Brain pericyte (primary cell): ENCODE results near the gene MCM5.
"Not testable (repeated sequence)": the region's sequence is repeated elsewhere in the genome, so short reads cannot be mapped to it uniquely, and the experiment has no call there.

Experiments used
- DNase-seq: peaks from one replicate; pipeline ENCODE4 v3.0.0-alpha.2; 2012; ENCODE audit warnings: low read depth, low spot score

Gene MCM5

DNA sequence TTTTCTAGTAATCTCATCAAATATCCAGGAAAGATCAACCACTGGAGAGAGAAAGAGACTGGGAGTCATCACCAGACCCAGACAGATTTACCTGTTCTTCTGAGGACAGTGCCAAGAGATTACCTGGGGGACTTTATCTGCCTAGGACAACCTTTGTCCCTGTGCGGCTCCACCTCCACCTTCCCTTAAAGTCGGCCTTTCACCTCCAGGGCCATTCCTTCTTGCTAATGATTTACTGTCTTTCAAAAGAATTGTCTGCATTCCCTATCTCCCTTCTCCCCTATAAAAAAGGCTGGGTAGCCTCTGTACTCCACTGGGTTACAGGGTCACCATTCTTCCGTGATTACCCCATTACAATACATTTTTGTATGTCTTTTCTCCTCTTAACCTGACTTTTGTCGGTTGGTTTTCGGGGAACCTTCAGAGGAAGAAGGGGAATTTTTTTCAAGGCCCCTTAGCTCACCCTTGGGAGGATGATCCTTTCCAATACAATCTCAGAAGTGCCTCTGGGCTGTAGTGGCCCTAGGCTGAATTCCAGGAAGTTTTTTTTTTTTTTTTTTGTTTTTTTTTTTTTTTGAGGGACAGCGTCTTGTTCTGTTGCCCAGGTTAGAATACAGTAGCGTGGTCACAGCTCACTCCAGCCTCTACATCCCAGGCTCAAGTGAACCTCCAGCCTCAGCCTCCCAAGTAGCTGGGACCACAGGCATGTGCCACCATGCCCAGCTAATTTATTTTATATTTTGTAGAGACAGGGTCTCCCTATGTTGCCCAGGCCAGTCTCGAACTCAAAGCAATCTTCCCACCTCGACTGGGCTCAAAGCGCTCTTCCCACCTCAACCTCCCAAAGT is 20.6 kb upstream of the MCM5 start:
- DNase-seq, result no peak

DNA sequence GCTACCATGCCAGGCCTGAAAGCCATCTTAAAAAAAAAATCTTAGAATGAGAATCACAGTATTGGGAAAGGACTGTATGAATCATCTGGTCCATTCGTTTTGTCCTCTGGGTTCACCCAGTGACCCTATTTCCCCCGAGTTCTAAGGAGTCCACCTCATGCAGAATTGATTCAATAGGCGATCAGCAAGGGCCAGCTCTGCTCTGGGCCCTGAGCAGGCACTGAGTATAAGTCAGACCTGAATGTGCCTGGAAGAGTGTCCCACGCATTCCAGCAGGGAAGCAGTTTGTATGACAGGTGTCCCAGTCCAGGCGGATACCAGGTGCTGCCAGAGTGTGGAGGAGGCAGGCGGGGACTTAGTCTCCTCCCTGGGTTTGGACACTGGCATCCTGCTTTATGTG is 19.9 kb upstream of the MCM5 start:
- no peak for DNase-seq

DNA sequence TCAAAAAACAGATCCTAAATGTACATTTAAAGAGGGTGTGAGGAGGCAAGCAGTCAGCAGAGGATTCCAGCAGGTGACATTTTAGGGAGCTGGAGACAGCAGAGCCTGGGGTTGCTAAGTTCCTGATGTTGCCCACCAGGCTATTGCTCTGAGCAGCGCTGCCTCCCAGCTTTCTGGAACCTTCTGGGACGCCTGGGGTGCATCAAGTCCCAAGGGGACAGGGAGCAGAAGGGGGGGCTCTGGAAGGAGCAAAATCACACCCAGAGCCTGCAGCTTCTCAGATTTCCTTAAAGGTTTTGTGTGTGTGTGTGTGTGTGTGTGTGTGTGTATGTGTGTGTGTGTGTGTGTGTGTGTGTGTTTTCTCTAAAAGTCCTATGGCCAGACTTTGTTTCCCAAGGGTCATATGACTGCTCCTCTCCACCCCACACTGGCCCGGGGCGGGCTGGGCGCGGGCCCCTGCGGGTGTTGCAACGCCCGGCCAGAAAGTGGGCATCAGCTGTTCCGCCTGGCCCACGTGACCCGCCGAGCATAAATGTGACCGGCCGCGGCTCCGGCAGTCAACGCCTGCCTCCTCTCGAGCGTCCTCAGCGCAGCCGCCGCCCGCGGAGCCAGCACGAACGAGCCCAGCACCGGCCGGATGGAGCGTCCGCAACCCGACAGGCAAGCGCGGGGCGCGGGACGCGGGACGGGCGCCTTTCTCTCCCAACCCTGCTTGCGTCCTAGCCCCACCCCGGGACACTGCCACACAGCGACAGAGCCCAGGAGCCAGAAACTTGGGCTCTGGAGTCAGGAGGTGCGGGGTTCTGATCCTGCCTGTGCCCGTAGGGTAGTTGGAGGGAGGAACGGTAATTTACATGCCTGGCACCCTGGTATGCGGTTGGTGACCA is 19.2 kb upstream of the MCM5 start, which contains the start of gene HMOX1:
Gene HMOX1, plus strand, starts transcription at position 560 of the 887 bp plus-strand sequence. Its CDS starts 78 bp downstream, at position 638.
- peak; percentile 68 for DNase-seq

DNA sequence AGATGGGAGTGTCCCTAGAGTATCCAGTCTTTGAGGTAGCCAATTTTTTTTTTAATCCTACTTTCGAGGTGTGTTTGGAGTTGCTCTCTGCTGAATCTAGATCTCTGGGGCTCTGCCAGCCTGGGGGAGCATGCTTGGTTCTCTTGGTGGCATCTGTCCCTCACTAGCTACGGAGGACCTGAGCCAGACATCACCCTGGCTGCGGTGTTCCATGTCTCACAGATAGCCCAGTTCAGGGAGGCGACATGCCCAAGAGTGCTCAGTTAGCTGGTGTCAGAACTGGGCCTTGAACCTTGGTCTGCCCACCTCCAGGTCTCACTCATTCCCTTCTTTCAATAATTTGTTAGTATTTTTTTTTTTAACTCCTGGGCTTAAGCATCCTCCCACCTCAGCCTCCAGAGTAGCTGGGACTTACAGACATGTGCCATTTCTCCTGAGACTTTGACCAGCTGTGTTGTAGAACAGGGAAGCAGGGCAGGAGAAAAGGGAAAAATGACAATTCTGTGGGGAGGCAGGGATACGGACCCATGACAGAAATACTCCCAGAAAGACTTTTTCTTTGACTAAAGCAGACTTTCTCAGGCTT is 18.4 kb upstream of the MCM5 start:
- no peak for DNase-seq

DNA sequence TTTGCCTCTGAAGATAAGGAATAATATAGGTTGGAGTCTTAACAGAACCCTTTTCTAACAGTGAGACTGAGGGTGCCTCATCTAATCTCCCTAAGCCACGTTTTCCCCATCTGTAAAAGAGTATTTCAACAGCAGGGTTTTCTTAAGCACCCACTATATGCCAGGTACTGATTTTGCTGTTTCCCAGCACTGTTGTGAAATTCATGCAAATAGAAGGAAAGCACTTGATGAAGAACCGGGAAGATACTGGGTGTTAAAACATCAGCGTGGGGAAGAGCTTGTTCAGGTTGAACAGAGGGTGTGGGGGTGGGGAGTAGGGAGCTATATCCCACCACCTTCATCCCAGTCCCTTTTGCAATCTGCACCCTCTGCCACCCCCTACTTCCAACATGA is 16.3 kb upstream of the MCM5 start:
- no peak for DNase-seq

DNA sequence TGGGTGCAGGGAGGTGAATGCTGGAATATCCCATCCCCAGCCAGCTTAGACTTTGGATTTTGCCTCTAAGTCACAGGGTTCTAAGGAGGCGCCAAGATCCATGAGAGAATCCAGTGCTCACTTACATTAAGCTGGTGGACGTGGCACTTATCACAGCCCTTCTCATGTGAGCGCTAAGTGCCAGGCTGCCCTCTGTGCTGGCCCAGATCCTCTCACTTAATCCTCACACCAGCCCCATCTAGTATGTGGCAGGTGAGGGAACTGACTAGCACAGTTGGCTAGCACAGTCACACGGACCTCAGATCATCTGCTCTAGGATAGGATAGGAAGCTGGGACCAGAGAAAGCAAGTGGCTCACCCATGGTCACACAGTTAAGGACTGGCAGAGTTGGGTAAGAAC is 15.4 kb upstream of the MCM5 start:
- DNase-seq, result no peak

DNA sequence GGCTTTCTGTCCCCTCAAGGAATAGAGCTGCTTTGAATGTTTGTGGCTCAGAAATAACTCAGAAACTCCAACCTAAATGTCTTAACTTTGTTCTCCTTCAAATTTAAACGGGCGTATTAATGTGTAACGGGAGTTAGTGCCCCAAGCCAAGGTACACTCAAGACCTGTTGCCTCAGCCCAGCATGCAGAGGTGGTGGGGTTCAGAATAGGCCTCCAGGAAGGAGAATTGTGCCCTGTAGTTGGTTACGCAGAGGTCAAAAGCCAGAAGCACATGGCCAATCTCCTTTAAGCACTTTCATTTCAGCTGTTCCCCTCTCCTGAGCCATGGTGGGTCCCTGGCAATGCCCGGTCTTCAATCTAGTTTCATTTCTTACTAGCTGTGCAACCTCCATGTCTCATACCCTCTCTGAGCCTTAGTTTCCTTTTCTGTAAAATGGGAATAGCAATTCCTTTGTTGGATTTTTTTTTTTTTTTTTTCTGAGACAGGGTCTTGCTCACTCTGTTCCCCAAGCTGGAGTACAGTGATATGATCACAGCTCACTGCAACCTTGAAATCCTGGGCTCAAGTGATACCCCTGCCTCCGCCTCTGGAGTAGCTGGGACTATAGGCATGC is 14.9 kb upstream of the MCM5 start:
- DNase-seq, result no peak

DNA sequence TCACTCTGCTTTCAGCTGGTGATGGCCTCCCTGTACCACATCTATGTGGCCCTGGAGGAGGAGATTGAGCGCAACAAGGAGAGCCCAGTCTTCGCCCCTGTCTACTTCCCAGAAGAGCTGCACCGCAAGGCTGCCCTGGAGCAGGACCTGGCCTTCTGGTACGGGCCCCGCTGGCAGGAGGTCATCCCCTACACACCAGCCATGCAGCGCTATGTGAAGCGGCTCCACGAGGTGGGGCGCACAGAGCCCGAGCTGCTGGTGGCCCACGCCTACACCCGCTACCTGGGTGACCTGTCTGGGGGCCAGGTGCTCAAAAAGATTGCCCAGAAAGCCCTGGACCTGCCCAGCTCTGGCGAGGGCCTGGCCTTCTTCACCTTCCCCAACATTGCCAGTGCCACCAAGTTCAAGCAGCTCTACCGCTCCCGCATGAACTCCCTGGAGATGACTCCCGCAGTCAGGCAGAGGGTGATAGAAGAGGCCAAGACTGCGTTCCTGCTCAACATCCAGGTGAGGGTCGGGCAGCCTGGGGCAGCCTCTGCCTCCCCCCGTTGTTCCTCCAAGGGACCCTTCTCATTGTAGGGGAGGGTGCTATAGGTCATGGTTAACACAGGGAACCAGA is 13.2 kb upstream of the MCM5 start:
- no peak for DNase-seq

DNA sequence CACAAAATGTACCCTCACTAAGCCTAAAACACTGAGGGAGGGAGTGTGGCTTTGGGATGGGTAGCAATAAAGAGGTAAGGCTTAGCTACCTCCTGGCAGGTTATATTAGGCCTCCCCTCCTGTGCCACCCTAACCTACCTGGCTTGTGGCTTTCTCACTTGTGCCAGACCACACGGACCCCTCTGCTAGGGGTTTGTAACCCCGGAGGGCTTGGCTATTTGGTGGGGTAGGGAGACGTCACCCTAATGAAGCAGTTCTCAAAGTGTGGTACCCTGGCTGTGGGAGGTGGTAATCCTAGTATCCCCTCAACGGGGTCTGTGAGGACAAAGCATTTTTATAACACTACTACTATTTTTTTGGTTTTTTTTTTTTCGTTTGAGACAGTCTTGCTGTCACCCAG is 9.0 kb upstream of the MCM5 start:
- no peak for DNase-seq

DNA sequence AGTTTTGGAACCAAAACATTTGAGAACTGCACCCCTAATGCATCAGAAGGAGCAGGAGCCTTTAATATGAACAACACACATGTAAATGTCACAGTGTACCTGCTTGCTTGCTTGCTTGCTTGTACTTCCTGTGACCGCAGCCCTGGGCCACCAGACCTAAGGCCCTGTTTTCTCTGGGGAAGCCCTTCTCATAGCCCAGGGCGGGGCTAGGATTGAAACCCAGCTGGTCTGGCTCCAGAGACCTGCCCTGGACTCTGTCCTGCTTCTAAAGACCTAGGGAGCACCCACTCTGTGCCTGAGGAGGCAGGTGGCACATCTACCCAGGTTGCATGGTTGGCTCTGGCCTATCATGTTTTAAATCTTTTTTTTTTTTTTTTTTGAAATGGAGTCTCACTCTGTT is 7.6 kb upstream of the MCM5 start:
- DNase-seq, result no peak

DNA sequence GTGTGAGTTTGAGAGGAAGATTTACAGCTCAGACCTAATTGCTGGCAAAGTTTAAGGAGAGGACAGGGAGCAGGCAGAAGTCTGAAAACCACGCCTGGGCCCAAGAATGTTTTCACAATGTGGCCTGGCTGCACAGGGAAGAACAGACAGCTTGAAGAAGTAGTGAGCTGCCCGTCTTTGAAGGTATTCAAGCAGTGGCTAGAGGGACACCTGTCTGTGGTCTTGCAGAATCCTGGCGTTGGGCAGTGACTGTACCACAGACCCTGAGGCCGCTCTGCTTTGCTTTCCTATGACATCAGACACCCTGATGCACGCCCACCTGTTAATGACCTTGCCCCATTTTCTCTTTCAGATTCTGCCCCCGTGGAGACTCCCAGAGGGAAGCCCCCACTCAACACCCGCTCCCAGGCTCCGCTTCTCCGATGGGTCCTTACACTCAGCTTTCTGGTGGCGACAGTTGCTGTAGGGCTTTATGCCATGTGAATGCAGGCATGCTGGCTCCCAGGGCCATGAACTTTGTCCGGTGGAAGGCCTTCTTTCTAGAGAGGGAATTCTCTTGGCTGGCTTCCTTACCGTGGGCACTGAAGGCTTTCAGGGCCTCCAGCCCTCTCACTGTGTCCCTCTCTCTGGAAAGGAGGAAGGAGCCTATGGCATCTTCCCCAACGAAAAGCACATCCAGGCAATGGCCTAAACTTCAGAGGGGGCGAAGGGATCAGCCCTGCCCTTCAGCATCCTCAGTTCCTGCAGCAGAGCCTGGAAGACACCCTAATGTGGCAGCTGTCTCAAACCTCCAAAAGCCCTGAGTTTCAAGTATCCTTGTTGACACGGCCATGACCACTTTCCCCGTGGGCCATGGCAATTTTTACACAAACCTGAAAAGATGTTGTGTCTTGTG is 6.6 kb upstream of the MCM5 start:
- no peak for DNase-seq

DNA sequence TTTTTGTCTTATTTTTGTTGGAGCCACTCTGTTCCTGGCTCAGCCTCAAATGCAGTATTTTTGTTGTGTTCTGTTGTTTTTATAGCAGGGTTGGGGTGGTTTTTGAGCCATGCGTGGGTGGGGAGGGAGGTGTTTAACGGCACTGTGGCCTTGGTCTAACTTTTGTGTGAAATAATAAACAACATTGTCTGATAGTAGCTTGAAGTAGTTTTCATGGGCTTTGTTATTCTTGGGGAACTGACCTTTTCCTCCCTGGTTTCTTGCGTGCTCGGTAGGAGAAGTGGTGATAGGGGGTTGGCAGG is 6.0 kb upstream of the MCM5 start:
- no peak for DNase-seq

DNA sequence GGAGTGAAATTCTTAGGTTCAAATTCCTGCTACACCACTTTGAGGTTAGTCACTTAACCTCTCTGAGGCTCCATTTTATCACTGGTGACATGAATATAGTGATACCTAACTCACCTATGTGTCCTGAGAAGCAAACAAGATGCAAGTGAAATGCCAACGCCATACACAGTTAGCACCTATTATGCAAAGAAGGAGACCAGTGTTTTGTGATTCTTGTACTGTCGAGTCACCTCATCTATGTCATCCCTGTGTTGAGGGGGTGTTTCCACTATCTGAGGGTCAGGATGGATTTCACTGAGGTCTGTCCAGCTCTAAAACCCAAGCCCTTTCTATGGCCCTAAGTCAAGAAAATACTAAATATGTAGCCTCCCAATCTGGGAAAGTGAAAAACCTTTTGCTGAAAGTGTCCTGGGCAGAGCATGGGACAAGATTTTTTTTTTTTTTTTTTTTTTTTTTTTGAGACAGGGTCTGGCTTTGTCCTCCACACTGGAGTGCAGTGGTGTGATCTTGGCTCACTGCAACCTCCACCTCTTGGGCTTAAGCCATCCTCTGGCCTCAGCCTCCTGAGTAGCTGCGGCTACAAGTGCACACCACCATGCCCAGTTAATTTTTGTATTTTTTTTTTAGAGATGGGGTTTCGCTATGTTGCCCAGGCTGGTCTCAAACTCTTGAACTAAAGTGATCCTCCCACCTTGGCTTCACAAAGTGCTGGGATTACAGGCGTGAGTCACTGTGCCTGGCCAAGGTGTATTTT is 5.0 kb upstream of the MCM5 start:
- DNase-seq, result no peak

DNA sequence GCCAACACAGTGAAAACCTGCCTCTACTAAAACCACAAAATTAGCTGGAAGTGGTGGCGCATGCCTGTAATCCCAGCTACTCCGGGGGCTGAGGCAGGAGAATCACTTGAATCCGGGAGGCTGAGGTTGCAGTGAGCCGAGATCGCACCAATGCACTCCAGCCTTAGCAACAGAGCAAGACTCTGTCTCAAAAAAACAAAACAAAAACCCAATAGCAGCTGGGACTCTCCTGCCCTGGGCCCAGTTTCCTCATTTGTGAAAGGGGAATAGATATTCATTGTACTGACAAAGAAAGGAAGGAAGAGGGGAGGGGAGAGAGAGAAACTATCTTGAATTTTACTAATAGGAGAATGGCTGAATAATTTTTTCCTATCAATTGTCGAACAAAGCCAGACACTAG is 3.3 kb upstream of the MCM5 start:
- not testable (repeated sequence) for DNase-seq

DNA sequence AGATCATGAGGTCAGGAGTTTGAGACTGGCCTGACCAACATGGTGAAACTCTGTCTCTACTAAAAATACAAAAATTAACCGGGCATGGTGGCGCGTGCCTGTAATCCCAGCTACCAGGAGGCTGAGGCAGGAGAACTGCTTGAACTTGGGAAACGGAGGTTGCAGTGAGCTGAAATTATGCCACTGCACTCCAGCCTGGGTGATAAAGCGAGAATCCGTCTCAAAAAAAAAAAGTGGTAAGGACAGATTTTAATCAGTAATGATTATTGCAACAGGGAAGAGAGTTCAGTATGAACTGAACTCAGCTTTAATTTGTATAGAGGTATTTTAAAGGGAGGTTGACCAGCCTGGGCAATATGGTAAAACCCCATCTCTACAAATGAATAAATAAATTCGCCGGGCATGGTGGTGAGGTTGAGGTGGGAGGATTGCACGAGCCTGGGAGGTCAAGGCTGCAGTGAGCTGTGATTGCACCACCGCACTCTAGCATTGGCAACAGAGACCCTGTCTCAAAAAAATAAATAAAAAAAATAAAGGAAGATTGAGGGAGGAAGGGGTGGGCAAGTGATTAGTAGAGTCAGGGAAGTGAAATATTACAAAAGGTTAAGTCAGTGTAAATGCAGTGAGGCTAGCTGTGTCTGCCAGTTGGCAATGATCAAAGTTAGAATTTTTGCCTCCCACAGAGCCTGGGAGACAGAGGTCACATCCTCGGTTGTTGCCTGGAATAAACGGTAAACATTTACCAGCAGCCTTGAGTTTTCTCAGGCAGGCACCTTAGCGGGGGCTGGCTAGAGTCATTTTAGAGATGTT is 2.6 kb upstream of the MCM5 start:
- peak; percentile 59 for DNase-seq

DNA sequence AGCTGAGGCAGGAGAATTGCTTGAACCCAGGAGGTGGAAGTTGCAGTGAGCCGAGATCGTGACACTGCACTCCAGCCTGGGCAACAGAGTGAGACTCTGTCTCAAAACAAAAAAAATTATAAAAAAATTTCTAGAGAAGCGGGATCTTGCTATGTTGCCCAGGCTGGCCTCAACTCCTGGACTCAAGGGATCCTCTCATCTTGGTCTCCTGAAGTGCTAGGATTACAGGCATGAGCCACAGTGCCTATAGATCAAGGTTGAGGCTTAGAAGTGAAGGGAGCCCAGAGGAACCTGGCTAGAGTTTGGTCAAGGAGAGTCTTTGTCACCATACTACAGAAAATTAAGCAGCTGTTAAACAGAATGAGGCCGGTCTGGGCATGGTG is 1.4 kb upstream of the MCM5 start:
- DNase-seq, result no peak

DNA sequence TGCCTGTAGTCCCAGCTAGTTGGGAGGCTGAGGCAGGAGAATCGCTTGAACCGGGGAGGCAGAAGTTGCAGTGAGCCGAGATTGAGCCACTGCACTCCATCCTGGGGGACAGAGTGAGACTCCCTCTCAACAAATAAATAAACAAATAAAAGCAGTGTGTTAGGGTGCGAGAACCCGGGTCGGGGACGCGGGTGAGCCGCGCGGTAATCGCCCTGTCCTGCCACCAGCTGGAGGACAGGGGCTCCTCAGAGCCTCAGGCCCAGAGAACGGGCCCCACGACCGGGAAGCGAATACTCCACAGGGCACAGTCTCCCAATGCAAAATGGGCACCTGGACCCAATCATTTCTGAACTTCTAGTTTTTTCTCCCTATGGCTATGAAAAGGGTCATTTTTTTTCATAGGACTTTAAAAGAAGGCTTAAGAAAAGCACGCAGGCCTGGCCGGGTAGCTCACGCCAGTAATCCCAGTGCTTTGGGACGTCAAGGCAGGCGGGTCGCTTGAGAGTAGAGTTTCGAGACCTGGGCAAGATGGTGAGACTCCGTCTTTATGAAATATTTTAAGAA is 744 bp upstream of the MCM5 start:
- DNase-seq, result no peak

DNA sequence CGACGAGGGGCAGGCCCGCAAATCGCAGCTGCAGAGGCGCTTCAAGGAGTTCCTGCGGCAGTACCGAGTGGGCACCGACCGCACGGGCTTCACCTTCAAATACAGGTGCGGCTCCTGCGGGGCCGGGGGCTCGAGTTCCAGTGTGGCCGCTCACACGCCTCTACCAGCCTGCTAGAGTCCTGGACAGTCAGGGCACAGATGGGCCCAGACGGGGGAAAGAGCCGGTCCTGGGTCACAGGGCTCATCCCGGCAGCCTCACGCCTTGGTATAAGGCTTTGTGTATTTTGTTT is 506 bp downstream of the MCM5 start:
- DNase-seq, result no peak

DNA sequence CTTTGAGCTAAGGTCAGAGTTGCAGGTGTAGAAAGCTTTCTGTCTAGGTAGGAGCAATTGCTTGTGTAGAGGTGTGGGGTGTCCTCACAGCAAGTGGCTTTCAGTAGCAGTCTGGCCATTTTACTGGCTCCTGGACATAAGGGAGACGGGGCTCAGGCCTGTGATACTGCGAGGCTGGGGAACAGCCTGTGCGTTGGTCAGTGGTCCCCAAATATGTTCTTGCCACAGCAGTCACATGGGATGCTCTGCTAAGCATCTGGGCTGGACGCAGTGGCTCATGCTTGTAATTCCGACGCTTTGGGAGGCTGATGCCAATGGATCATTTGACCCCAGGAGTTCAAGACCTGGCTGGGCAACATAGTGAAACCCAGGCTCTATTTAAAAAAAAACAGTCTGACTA is 1.9 kb downstream of the MCM5 start:
- DNase-seq, result no peak
